GM12872 (cell line): ENCODE measurements around the gene MTF1.

Experiments
- TF ChIP-seq, protein P1 (sequence below): IDR thresholded peaks from 3 replicates; pipeline ENCODE4 v1.5.1; 2011; ENCODE audit warnings: low read depth, mild to moderate bottlenecking, low read length, moderate library complexity; ENCODE audit not compliant: insufficient read depth

Gene MTF1

DNA sequence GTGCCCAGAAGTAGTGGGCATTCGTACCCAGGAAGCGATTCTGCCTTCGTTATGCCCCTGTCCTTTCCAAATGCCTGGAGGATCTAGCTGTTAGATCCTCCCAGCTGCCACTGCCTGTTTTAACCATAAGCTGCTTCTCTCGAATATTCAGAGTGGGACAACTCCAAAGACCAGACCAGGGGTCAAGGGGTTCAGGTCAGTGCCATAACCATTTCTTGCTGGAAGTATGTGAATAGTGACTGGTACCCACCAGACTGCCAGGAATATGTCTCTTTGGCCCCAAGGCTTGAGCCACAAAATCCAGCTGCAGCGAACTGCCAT is 914 bp upstream of the MTF1 start:
- TF ChIP-seq, protein P1, sequence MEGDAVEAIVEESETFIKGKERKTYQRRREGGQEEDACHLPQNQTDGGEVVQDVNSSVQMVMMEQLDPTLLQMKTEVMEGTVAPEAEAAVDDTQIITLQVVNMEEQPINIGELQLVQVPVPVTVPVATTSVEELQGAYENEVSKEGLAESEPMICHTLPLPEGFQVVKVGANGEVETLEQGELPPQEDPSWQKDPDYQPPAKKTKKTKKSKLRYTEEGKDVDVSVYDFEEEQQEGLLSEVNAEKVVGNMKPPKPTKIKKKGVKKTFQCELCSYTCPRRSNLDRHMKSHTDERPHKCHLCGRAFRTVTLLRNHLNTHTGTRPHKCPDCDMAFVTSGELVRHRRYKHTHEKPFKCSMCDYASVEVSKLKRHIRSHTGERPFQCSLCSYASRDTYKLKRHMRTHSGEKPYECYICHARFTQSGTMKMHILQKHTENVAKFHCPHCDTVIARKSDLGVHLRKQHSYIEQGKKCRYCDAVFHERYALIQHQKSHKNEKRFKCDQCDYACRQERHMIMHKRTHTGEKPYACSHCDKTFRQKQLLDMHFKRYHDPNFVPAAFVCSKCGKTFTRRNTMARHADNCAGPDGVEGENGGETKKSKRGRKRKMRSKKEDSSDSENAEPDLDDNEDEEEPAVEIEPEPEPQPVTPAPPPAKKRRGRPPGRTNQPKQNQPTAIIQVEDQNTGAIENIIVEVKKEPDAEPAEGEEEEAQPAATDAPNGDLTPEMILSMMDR = no peak

DNA sequence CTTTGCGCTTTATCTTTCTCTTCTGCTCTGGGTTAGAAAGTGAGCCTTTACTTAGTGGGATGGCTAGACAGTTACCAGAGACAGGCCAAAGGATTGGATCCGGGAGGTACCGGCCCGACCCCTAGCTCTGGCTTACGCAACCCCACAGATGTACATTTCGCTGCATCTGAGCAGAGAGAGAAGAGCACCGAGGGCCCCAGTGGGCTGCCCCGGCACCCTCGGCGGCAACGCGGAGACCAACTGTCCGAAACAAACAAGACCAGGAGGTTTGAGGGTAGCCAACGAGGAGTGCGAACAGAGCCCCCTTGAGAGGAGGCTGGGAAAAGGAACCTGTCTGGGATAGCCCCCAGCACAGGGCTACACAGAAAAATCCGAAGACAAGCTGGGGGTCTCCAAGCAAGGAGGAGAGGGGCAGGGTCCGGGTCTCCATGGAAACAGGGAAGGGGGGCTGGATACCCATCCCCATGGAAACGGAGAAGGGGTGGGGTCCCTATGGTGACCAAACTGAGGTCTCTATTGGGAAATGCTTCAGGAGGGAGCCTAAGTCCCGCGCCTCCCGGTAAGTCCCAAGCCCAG is 373 bp downstream of the MTF1 start:
- TF ChIP-seq, protein P1 = no peak

DNA sequence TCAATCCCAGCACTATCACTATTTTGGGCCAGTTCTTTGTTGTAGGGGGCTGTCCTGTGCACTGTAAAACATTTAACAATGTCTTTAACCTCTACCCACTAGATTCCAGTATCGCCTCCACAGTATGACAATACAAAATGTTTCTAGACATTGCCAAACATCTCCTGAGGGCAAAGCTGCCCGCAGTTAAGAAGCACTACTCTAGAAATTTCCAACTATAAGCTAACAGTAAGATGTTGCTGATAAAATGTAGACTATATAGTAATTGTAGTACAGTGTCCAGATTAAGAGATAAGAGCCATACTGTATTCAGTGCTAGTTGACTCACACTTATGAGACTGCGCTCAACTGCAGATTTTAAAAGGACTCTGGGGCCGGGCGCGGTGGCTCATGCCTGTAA is 5.0 kb downstream of the MTF1 start:
- TF ChIP-seq, protein P1 = no peak

GRCh38 chr1:37853157-37853556 is 6.2 kb downstream of the MTF1 start:
- TF ChIP-seq, protein P1 = no peak

GRCh38 chr1:37851782-37852210 is 7.6 kb downstream of the MTF1 start:
- TF ChIP-seq, protein P1 = no peak

DNA sequence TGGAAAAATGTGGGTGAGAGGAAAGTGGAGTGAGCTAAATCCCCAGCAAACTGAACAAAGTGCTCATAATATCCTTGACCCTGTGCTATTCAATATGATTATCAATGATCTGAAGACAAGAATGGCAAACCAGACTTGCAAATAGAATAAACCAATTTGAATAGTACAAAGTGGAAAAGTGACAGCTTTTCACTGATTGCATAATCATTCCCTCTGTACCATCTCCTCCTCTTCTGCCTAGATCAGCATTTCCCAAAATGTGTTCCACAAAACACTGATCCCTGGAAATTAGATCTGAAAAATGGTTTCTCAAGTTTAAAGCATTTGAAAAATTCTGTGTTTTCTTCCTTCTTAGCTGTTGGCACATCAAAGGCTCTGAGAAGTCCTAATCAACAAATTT is 8.1 kb downstream of the MTF1 start:
- TF ChIP-seq, protein P1 = no peak

GRCh38 chr1:37850352-37850955 is 8.9 kb downstream of the MTF1 start:
- TF ChIP-seq, protein P1 = no peak
